ENCODE measurements around the gene SUN2. TPM values are rescaled to one million over a fixed set of nuclear protein-coding genes. Genes with fewer than 3 reads are reported as not detected.

SUN2 gene
- total RNA-seq, 6 experiments from 2014 or later = 90.4 to 104 (median 100.0) TPM

- Mint-ChIP-seq H3K4me1 (ENCODE audit: low read depth) (peaks cover 57% of the 10 kb centered on the region), H3K9me3 (no peaks in the 10 kb centered on the region), H3K4me3 (no peak overlapping the region), H3K27me3 (ENCODE audit: insufficient read depth) (no peaks in the 10 kb centered on the region; the same call in none of the 2 replicates), H3K36me3 (ENCODE audit: low read depth) (peaks cover 18% of the 10 kb centered on the region), H3K27ac (peak overlapping the region; percentile 10; the same call in 1 of the 2 replicates)
- no peak for TF ChIP-seq CTCF (IDR thresholded peaks at IDR 0.05)
- DNase-seq = no peak
Observed at GRCh38 chr22:38715176-38715764, 40.5 kb downstream of the SUN2 start.

GRCh38 chr22:38713921-38714320, 41.9 kb downstream of the SUN2 start:
- no peak overlapping the region for H3K4me3 Mint-ChIP-seq
- DNase-seq = no peak
- no peaks in the 10 kb centered on the region; the same call in none of the 2 replicates for H3K27me3 Mint-ChIP-seq (ENCODE audit: insufficient read depth)
- H3K9me3 Mint-ChIP-seq = no peaks in the 10 kb centered on the region
- TF ChIP-seq CTCF (IDR thresholded peaks at IDR 0.05) = no peak
- peaks cover 59% of the 10 kb centered on the region for H3K4me1 Mint-ChIP-seq (ENCODE audit: low read depth)
- H3K36me3 Mint-ChIP-seq (ENCODE audit: low read depth) = peaks cover 18% of the 10 kb centered on the region
- H3K27ac Mint-ChIP-seq = peak overlapping the region; percentile 17

GRCh38 chr22:38712486-38713207, 43.2 kb downstream of the SUN2 start:
- no peaks in the 10 kb centered on the region for H3K9me3 Mint-ChIP-seq
- H3K27ac Mint-ChIP-seq = no peak overlapping the region
- DNase-seq = no peak
- TF ChIP-seq CTCF (IDR thresholded peaks at IDR 0.05) = no peak
- peaks cover 59% of the 10 kb centered on the region for H3K4me1 Mint-ChIP-seq (ENCODE audit: low read depth)
- no peak overlapping the region for H3K4me3 Mint-ChIP-seq
- no peaks in the 10 kb centered on the region; the same call in none of the 2 replicates for H3K27me3 Mint-ChIP-seq (ENCODE audit: insufficient read depth)
- peaks cover 19% of the 10 kb centered on the region for H3K36me3 Mint-ChIP-seq (ENCODE audit: low read depth)

GRCh38 chr22:38710866-38711265, 44.9 kb downstream of the SUN2 start:
- peaks cover 59% of the 10 kb centered on the region for H3K4me1 Mint-ChIP-seq (ENCODE audit: low read depth)
- no peak for DNase-seq
- no peaks in the 10 kb centered on the region for H3K9me3 Mint-ChIP-seq
- TF ChIP-seq CTCF (IDR thresholded peaks at IDR 0.05) = no peak
- H3K27ac Mint-ChIP-seq = no peak overlapping the region
- H3K27me3 Mint-ChIP-seq (ENCODE audit: insufficient read depth) = no peaks in the 10 kb centered on the region; the same call in 1 of the 2 replicates
- H3K4me3 Mint-ChIP-seq = no peak overlapping the region
- H3K36me3 Mint-ChIP-seq (ENCODE audit: low read depth) = peaks cover 10% of the 10 kb centered on the region

GRCh38 chr22:38710351-38710750, 45.4 kb downstream of the SUN2 start:
- TF ChIP-seq CTCF (IDR thresholded peaks at IDR 0.05) = no peak
- Mint-ChIP-seq H3K9me3 (no peaks in the 10 kb centered on the region), H3K36me3 (ENCODE audit: low read depth) (peaks cover 10% of the 10 kb centered on the region), H3K27me3 (ENCODE audit: insufficient read depth) (no peaks in the 10 kb centered on the region; the same call in 1 of the 2 replicates), H3K27ac (no peak overlapping the region), H3K4me3 (no peak overlapping the region), H3K4me1 (ENCODE audit: low read depth) (peaks cover 59% of the 10 kb centered on the region)
- DNase-seq = no peak
